NCI-H1048 (cell line): Measurements from ENCODE around the gene SLC25A34.

Experiments used
- DNase-seq: peaks from one replicate; lab custom pipeline; 2025; lab: John Stamatoyannopoulos, UW

SLC25A34 gene

DNA sequence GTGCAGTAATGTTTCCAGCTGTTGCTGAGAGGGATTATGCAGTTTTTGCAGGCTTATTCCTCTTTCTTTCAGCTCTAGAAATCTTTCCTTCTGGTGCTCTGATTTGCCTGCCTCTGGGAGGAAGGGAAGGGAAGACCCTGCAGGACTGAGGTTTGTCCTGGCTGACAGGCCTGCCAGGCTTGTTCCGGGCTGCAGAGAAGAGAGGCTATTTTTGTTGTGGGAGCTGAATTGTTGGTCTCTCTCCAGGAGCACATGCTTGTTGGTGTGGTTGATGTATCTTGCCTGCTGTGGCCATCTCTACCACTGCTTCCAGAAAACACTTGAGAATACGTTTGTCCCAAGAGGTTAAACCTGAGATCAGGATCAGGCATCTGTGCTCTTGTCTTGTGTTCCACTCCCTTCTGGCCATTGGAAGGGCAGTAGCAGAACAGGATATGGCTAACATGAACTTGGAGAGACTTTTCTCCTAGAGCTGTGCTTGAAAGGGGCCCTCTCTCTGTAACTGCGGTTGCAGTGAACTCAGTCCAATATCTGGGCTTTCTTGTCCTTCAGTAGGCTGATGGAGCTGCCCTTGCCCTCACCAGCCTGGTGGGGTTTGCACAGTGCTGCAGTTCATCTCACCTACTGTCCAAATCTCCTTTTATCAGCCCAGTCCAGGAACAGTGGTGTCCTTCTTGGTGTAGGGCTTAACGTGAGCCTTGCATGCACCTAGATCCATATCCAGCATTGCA is 21.5 kb upstream of the SLC25A34 start:
- DNase-seq, result no peak

DNA sequence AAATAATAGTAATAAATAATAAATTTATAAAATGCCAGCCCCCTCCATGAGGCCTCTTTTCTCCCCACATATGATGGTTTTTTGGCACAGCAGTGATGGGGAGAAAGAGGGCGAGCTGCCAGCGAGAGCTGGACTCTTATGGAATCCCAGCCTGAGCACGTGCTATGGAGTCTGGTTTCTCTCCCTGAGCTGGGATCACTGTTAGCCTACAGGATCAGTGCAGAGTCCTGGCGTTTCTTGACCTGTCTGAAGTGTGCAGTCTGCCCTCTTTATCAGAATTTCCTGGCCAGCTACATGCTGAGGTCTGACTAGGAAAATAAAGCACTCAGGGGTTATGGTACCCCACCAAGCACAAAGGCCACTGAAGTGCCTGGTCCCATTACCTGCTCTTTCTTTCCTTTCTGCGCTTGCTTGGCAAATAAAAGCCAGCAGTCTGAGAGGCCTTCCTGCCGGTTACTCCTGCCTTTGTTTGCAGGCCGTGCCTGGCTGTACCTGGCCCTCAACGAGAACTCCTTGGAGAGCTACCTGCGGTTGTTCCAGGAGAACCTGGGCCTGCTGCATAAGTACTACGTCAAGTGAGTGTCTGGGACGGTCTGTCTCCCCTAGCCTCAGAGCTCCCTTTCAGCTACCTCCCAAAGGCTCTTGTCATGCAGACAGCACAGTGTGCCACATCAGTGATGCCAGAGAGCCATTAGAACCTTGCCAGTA is 18.5 kb upstream of the SLC25A34 start:
- no peak for DNase-seq

DNA sequence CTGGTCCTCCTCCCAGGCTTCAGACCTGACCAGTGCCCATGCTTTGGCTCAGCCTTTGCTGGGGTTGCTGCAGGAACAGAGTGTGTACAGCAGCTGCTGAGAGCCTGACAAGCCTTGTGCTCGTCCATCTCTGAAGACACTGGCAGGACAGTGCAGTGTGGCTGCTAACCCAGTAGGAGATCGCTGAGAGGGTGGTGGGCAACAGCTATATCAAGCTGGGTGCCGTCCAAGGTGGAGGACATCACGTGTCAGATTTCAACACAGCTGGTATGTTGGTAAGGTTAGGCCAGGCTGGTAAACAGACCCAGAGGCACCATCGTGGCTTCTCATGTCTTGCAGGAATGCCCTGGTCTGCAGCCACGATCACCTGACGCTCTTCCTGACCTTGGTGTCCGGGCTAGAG is 17.9 kb upstream of the SLC25A34 start:
- no peak for DNase-seq

DNA sequence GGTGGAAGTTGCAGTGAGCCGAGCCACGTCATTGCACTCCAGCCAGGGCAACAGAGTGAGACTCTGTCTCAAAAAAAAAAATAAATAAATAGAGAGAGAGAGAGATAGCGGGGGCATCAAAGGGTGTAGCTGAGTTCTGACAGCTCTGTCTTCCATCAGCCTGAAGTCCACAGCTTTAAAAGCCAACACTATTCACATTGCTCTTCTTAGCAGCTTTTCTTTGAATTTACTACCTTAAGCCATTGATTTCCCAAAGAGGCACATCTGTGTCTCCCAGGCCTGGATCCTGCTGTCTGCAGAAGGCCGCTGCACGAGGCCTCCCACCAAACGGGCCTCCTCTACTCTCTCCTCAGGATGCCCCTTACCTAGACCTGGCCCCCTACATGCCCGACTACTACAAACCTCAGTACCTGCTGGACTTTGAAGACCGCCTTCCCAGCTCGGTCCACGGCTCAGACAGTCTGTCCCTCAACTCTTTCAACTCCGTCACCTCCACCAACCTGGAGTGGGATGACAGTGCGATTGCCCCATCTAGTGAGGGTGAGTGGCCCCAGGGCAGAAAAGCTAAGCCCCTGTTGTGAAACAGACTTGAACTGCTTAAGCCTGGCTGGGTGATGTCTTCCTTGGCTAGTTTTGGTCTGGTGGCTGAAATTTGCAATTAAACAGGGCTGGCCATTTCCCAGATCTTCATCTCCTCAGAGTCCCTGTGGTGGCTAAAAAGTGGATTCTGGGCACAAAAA is 16.5 kb upstream of the SLC25A34 start:
- no peak for DNase-seq

DNA sequence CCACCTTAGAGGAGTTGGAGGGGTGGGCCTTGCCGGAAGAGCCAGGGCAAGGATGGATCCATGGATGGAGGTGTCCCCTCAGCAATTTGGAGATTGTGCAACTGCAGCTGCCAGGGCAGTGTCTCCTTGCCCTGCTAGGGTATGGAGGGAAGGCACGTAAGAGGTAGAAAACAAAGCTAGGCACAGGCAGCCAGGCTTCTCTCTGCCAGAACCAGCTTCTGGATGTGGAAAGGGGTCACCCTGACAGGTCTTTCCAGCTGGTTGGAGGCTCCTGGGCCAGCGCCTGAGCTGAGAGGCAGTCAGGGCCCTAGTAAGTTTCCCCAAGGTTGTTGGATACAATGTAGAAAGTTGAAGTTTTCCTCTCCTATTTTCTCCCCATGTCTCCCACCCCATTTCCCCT is 15.2 kb upstream of the SLC25A34 start:
- no peak for DNase-seq

DNA sequence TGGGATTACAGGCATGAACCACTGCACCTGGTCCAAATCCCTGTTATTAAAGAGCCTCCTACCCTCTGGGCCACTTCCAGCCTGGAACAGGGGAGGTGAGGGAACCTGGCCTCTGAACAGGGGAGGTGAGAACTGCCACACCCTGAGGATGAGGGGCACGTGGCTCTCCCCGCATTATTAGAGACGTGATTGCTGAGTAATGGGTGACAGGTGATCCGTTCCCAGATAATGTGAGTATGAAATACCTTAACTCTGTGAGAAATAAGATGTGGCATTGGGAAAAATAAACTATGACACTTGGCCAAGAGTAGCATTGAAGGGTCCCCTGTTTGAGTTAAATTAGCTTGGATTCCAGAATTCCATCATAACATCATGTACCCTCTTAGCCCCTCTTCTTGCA is 13.6 kb upstream of the SLC25A34 start:
- no peak for DNase-seq

DNA sequence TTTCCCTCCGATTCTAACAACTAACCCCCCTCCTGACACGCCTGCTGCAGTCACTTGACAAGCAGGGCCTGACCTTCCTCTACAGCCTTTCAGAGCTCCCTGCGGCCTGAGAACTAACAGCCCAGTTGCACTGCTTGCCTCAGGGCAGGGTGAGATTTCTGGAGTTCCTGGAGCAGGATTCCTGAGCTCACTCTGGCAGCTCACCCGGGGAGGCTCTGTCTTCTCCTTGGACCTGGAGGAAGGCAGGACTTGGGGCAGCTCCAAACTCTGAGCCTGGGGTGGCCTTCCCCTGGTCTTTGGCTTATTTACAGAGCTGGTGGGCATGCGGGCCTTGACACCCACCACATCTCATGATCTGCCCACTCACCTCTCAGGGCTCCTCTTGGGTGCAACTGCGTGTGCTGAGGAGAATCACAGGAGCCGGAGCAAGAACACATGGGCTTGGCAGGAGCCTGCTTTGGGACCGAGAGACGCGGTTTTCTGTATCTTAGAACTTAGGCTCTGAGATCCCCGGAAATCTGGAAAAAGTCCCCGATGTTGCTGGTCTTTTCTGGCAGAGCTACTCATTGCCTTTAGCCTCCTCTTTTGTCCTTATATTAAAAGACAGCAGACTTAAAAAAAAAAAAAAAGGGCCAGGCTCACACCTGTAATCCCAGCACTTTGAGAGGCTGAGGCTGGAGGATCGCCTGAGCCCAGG is 13.1 kb upstream of the SLC25A34 start:
- DNase-seq, result no peak

DNA sequence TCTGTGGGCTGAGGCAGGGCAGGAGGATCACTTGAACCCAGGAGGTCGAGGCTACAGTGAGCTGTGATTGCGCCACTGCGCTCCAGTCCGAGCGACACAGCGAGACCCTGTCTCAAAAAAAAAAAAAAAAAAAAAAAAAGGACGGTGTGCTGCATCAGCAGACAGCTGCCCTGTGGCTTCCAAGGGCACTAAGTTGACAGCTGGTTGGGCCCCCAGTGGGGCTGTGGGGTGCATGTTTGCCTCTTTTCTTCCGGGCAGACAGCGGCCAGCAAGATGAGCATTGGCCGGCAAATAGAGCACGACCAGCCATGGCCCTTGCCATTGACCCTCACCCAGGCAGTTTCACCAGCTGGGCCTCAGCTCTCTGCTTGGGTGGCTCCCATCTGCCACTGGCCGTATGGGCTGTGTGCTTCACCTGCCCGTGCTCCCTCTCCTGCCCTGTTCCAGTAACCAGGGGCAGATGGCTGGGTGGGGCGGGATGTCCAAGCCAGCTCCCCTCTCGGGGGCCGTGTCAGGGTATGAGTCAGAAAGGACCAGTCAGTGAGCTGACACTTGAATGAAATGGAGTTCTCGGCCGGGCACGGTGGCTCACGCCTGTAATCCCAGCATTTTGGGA is 12.3 kb upstream of the SLC25A34 start:
- no peak for DNase-seq

DNA sequence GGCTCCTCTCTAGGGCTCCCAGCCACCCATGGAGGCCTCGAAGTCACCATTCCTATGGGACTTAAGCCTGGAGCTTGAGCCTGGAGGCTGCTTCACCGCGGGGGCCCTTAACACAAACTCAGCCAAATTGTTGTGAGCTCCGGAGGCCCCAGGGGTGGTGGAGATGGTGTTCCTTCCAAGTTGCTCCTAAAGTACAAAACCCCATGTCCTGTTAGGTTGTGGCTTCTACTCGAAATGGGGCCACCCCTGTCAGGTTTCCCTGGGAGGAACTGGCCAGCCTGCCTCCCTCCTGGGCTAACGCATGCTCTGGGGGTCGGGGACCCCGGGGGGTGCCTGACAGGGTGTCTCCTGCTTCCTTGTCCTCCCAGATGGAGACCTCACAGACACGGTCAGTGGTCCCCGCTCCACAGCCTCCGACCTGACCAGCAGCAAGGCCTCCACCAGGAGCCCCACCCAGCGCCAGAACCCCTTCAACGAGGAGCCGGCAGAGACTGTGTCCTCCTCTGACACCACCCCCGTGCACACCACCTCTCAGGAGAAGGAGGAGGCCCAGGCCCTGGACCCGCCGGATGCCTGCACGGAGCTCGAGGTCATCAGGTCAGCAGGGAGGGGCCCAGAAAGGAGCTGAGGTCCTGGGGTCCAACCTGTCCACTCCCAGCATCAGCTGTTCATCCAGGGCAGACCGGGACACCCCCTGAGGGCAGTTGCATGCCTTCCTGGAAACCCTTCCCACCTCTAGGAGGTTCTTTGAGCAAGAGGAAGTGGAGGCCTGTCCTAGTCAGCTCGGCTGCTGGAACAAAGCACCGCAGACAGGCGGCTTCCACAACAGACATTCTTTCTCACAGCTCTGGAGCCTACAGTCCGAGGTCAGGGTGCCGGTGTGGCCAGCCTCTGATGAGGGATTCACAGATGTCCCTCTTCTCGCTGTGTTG is 10.8 kb upstream of the SLC25A34 start:
- DNase-seq, result no peak

DNA sequence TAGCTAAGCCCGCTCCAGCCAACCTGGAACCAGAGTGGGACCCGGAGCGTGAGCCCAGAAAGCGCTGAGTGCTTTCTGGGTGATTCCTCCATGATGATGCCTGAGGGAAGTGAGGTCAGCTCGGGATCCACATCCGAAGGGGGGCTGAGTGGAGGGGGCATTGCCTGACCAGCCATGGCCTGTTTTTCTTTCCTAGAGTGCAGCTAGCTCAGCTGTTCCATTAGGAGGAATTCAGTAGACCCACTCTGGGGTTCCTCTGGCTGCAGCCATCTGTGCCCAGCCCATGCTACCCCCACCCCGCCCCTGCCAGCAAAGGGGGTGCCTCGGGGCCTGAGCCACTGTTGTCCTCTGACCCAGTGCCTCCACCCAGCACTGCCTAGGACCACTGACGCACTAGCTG is 9.6 kb upstream of the SLC25A34 start:
- no peak for DNase-seq

DNA sequence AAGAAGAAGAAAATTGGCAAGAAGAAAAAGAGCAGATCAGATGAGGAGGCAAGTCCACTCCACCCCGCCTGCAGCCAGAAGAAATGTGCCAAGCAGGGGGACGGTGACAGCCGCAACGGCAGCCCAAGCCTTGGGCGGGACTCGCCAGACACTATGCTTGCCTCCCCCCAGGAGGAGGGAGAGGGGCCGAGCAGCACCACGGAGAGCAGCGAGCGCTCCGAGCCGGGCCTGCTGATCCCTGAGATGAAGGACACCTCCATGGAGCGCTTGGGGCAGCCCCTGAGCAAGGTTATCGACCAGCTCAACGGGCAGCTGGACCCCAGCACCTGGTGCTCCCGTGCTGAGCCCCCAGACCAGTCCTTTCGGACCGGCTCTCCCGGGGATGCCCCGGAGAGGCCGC is 9.0 kb upstream of the SLC25A34 start:
- DNase-seq, result no peak

DNA sequence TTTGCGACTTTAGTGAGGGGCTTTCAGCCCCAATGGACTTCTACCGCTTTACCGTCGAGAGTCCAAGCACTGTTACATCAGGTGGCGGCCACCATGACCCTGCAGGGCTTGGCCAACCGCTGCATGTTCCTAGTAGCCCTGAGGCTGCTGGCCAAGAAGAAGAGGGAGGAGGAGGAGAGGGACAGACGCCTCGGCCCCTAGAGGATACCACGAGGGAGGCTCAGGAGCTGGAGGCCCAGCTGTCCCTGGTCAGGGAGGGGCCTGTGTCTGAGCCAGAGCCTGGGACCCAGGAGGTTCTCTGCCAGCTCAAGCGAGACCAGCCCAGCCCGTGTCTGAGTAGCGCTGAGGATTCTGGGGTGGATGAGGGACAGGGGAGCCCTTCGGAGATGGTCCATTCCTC is 8.6 kb upstream of the SLC25A34 start:
- no peak for DNase-seq

DNA sequence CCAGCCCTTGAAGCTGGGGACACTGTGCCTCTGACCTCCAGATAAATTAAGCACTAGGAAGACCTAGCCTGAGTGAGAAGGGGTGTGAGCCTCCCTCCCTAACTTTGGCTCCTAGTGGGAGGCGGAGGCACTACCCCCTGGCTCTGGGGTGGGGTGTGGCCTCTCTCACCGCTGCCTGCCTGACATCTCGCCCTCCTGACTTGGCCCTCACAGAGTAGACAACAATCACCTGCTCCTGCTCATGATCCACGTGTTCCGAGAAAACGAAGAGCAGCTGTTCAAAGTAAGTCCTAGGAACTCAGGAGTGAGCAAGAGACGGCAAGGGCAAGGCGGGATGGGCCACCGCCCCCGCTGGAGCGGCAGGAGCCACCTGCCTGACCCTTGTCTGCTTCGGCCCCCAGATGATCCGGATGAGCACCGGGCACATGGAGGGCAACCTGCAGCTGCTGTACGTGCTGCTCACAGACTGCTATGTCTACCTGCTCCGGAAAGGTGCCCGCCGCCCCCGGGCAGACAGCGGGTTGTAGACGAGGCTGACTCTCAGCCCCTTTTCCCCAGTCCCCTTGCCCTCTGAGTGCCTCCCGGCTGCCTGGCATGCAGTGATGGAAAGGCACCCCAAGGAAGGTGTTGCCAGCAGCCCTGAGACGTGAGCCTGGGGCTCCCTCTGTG is 8.1 kb upstream of the SLC25A34 start:
- no peak for DNase-seq

DNA sequence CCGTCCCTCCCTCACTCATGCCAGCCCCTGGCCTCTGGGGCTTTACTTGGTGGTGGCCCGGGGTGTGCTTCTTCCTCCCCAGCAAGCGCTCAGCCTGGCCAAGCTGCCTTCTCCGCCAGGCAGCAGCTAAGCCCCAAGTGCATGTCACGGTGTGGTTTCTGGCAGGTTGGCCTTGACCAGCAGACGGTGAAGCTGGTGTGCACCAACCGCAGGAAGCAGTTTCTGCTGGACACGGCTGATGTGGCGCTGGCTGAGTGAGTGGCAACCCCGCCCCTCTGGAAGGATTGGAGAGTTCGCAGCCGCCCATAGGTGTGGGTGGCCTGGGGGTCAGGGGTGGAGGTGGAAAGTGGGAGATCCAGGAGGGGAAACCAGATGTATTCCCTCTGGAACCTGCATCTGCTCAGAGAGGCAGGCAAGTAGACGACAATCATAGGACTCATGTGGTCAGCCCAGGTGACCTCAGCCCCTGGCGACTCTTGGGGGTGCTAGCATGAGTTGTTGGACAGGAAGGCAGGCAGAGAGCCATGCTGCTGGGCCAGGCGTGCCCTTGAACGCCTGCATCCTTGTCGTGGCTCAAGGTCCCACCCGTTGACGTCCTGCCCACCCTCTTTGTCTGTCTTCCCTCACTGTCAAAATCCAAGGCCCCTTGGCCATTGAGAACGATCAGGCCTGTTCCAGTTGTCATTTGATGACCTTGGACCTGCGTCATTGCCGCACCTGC is 7.0 kb upstream of the SLC25A34 start:
- DNase-seq, result no peak

DNA sequence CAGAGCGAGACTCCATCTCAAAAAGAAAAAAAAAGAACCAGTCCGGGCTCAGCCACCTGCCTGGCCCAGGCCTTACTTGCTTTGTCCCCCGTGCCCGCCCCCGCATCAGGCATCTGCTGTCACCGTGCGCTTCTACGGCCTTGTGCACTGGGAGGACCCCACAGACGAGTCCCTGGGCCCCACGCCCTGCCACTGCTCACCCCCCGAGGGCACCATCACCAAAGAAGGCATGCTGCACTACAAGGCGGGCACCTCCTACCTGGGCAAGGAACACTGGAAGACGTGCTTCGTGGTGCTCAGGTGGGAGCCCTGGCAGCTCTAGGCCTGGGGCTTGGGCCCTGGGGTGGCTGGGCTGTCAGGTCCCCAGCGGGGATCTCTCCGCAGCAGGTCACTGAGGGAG is 5.6 kb upstream of the SLC25A34 start:
- DNase-seq, result no peak

DNA sequence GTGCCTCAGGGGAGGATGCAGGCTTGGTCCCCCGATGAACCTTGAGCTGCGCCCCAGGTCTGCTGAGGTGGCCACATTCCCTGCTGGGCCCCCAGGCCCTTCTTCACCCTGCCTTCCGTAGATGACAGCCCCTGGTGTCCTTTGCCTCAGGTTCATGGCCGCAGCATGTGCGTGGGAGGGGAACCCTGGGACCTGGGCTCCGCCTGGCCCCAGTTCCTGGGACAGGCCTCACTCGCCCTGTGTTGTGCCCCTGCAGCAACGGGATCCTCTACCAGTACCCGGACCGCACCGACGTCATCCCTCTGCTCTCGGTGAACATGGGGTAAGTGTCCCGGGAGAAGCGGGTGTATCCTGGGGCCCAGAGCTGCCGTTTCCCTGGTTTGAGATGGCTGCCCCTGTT is 5.1 kb upstream of the SLC25A34 start:
- DNase-seq, result no peak

DNA sequence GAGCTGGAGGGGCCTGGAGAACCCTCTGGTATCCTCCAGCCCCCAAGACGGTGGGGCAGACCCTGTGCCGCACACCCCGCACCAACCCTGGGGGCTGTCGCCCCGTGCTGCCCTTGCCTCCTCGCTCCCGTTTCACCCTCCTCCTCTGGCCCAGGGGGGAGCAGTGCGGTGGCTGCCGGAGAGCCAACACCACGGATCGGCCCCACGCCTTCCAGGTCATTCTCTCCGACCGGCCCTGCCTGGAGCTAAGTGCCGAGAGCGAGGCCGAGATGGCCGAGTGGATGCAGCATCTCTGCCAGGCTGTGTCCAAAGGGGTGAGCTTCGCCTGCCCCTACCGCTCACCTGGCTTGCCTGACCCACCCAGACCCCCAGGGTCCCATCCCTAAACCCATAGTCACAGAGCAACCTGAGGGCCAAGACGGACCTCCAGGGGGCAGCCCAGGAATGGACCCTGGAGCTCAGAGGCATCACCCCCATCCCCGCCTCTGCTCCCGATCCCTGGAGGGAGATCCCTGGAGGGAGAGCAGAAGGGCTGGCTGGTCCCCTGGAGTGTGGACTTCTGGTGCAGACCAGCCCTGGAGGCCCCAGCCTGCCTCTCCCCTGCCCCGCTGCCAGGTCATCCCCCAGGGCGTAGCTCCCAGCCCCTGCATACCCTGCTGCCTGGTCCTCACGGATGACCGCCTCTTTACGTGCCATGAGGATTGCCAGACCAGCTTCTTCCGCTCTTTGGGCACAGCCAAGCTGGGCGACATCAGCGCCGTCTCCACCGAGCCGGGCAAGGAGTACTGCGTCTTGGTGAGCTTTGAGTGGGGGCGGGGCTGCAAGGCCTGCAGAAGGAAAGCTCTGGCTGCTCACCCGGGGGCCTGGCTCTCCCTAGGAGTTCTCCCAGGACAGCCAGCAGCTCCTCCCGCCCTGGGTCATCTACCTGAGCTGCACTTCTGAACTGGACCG is 4.0 kb upstream of the SLC25A34 start:
- DNase-seq, result no peak

DNA sequence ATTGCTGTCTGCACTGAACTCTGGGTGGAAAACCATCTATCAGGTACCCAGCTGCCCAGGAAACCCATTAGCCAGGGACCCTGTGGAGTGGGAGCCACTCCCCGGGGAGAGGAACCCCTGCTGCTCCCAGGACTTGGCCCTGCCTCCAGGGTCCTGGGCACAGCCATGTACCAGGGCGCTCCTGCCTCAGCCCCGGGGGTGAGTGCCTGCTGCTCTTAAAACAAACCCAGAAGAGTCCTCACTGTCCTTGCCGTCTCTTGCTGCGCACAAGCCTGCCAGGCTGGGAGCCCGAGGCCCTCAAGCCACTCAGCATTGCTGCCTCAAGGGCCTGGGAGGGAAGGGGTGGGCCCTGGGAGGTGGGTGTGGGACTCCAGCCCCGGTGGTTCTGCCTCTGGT is 3.4 kb upstream of the SLC25A34 start:
- DNase-seq, result no peak
